H1 (cell line): ENCODE results near the gene SLC2A11. TPM values are rescaled to one million over a fixed set of nuclear protein-coding genes. Genes with fewer than 3 reads are reported as not detected.

Experiments
- CTCF ChIA-PET: fragments of 300-600 bp; sonication (Branson Sonifier 250); formaldehyde crosslinking; loops from one replicate; lab custom pipeline; 2021; ENCODE audit not compliant: partially characterized antibody; lab: Charles Lee
- POLR2A ChIA-PET: fragments of 300-600 bp; sonication (Branson Sonifier 250); formaldehyde crosslinking; loops from one replicate; lab custom pipeline; 2021; ENCODE audit warnings: inconsistent platforms; ENCODE audit not compliant: partially characterized antibody; lab: Charles Lee
- DNase-seq, 2 experiments: peaks; one replicate each; pipeline versions ENCODE4 v3.0.0 to v3.0.0-alpha.2; 2010 to 2022; ENCODE audit warnings: low spot score in 2 of 2, low read depth in 1 of 2, mixed read lengths in 1 of 2
- FAIRE-seq: peaks from 2 replicates; lab custom pipeline; 2011; peaks lifted over from hg19 to GRCh38; lab: Jason Lieb, UNC
- H2AFZ ChIP-seq: 2 replicates; pipeline ENCODE4 v1.8.1; 2012; ENCODE audit warnings: low read length, inconsistent platforms
- H2AK5ac ChIP-seq: 2 replicates; pipeline ENCODE4 v1.6.1; 2013; ENCODE audit warnings: low read depth, low read length
- H2BK120ac ChIP-seq: replicated peaks from 2 replicates; pipeline ENCODE3; 2013; ENCODE audit warnings: low read depth, low read length, inconsistent platforms
- H2BK12ac ChIP-seq: 2 replicates; pipeline ENCODE4 v1.6.1; 2013; ENCODE audit warnings: low read depth, low read length
- H2BK15ac ChIP-seq: 2 replicates; pipeline ENCODE4 v1.6.1; 2013; ENCODE audit warnings: low read length
- H2BK20ac ChIP-seq: 2 replicates; pipeline ENCODE4 v1.6.1; 2013; ENCODE audit warnings: low read length
- H2BK5ac ChIP-seq: 2 replicates; pipeline ENCODE4 v1.6.1; 2013; ENCODE audit warnings: low read depth, low read length
- H3K14ac ChIP-seq: 2 replicates; pipeline ENCODE4 v1.6.1; 2013; ENCODE audit warnings: inconsistent platforms; ENCODE audit not compliant: insufficient read length
- H3K18ac ChIP-seq: 2 replicates; pipeline ENCODE4 v1.6.1; 2013; ENCODE audit warnings: low read length; ENCODE audit errors: extremely low read depth
- H3K23ac ChIP-seq: 2 replicates; pipeline ENCODE4 v1.6.1; 2013; ENCODE audit warnings: inconsistent platforms; ENCODE audit not compliant: insufficient read length
- H3K23me2 ChIP-seq: 2 replicates; pipeline ENCODE4 v1.6.1; 2013; ENCODE audit warnings: low read depth, low read length
- H3K27ac ChIP-seq: 2 replicates; pipeline ENCODE4 v1.6.1; 2011; ENCODE audit warnings: low read depth, low read length, inconsistent platforms
- H3K27me3 ChIP-seq, 4 experiments: replicated peaks in 1 of 4; 1 replicate in 1 of 4; 2 replicates in 3 of 4; pipeline versions ENCODE4 v1.6.1 to v1.8.1; 2011 to 2013; ENCODE audit warnings: low read length in 3 of 4, mild to moderate bottlenecking in 3 of 4, inconsistent platforms in 2 of 4, mixed read lengths in 2 of 4, moderate library complexity in 1 of 4; ENCODE audit not compliant: control insufficient read depth in 3 of 4, insufficient read depth in 3 of 4; ENCODE audit errors: extremely low read depth in 1 of 4
- H3K36me3 ChIP-seq, 4 experiments: 2 replicates each; pipeline versions ENCODE4 v1.6.1 to v1.8.1; 2011 to 2013; ENCODE audit warnings: mild to moderate bottlenecking in 4 of 4, low read length in 3 of 4, moderate library complexity in 2 of 4, control low read depth in 1 of 4, inconsistent platforms in 1 of 4; ENCODE audit not compliant: insufficient read depth in 4 of 4, control insufficient read depth in 2 of 4
- H3K4ac ChIP-seq: replicated peaks from 2 replicates; pipeline ENCODE3; 2013; ENCODE audit warnings: low read length, low read depth, mixed read lengths, inconsistent platforms; ENCODE audit not compliant: insufficient read length
- H3K4me1 ChIP-seq, 4 experiments: replicated peaks in 1 of 4; 1 replicate in 1 of 4; 2 replicates in 3 of 4; pipeline versions ENCODE4 v1.6.1 to v1.8.1; 2011 to 2013; ENCODE audit warnings: low read length in 3 of 4, inconsistent platforms in 2 of 4, mixed read lengths in 1 of 4; ENCODE audit not compliant: insufficient read depth in 4 of 4, control insufficient read depth in 3 of 4
- H3K4me2 ChIP-seq, 2 experiments: 2 replicates each; pipeline versions ENCODE4 v1.6.1 to v1.8.1; 2011 to 2013; ENCODE audit warnings: low read depth in 2 of 2, low read length in 2 of 2, control low read depth in 1 of 2, inconsistent platforms in 1 of 2, mild to moderate bottlenecking in 1 of 2; ENCODE audit not compliant: insufficient read depth in 1 of 2
- H3K4me3 ChIP-seq, 4 experiments: fragments of 200-600, 300-600 bp in 1 of 4; sonication (generic), shearing (Covaris generic), sonication (Bioruptor Twin) in 1 of 4; 2 replicates each; pipeline versions ENCODE4 v1.5.1 to v1.8.1; 2011 to 2016; ENCODE audit warnings: low read length in 4 of 4, low read depth in 3 of 4, control low read depth in 2 of 4, inconsistent platforms in 2 of 4, mild to moderate bottlenecking in 2 of 4, mixed read lengths in 1 of 4, moderate library complexity in 1 of 4; ENCODE audit not compliant: insufficient read depth in 2 of 4; ENCODE audit errors: extremely low read depth in 1 of 4
- H3K56ac ChIP-seq: replicated peaks from 2 replicates; pipeline ENCODE3; 2013; ENCODE audit warnings: low read depth, mild to moderate bottlenecking, mixed read lengths, low read length, inconsistent platforms; ENCODE audit not compliant: insufficient read length
- H3K79me1 ChIP-seq: 2 replicates; pipeline ENCODE4 v1.6.1; 2013; ENCODE audit warnings: low read depth, low read length, control low read depth
- H3K79me2 ChIP-seq, 2 experiments: 2 replicates each; pipeline versions ENCODE4 v1.6.1 to v1.8.1; 2012 to 2013; ENCODE audit warnings: low read length in 2 of 2, mild to moderate bottlenecking in 2 of 2, inconsistent platforms in 1 of 2; ENCODE audit not compliant: insufficient read depth in 2 of 2, control insufficient read depth in 1 of 2
- H3K9ac ChIP-seq, 4 experiments: replicated peaks in 1 of 4; 1 replicate in 1 of 4; 2 replicates in 3 of 4; pipeline versions ENCODE4 v1.6.1 to v1.8.1; 2011 to 2013; ENCODE audit warnings: low read depth in 3 of 4, low read length in 3 of 4, control low read depth in 2 of 4, mild to moderate bottlenecking in 2 of 4, moderate library complexity in 2 of 4, inconsistent platforms in 1 of 4; ENCODE audit errors: extremely low read depth in 1 of 4
- H3K9me3 ChIP-seq, 2 experiments: 2 replicates each; pipeline versions ENCODE4 v1.6.1 to v1.8.1; 2012 to 2013; ENCODE audit warnings: mild to moderate bottlenecking in 2 of 2, moderate library complexity in 2 of 2, control low read depth in 1 of 2, inconsistent platforms in 1 of 2, low read depth in 1 of 2, low read length in 1 of 2, mixed read lengths in 1 of 2; ENCODE audit not compliant: insufficient read depth in 2 of 2
- H4K20me1 ChIP-seq, 2 experiments: replicated peaks in 1 of 2; 2 replicates each; pipeline versions ENCODE3 to v1.8.1; 2011 to 2013; ENCODE audit warnings: inconsistent platforms in 2 of 2, low read length in 2 of 2, mild to moderate bottlenecking in 1 of 2; ENCODE audit not compliant: insufficient read depth in 2 of 2, control insufficient read depth in 1 of 2
- H4K5ac ChIP-seq: 2 replicates; pipeline ENCODE4 v1.6.1; 2013; ENCODE audit warnings: low read length, low read depth, mixed read lengths, inconsistent platforms; ENCODE audit not compliant: insufficient read length
- H4K8ac ChIP-seq: 2 replicates; pipeline ENCODE4 v1.8.0; 2013; ENCODE audit warnings: mild to moderate bottlenecking, moderate library complexity, low read length, inconsistent platforms; ENCODE audit not compliant: insufficient read depth; ENCODE audit errors: extremely low read depth
- H4K91ac ChIP-seq: replicated peaks from 2 replicates; pipeline ENCODE3; 2013; ENCODE audit warnings: low read length, mixed read lengths, inconsistent platforms; ENCODE audit not compliant: insufficient read length
- MAX ChIP-seq: IDR thresholded peaks from 2 replicates; pipeline ENCODE4 v1.6.1; 2012; ENCODE audit warnings: inconsistent platforms
- TCF12 ChIP-seq: IDR thresholded peaks from 2 replicates; pipeline ENCODE4 v1.6.1; 2011; ENCODE audit warnings: low read depth, mild to moderate bottlenecking, low read length
- WGBS, 2 experiments: shearing (Covaris generic) in 1 of 2; methylation state at CpG; one replicate each; pipeline versions ENCODE4 v1.1.6 to v1.1.7; 2013 to 2015; ENCODE audit warnings: low lambda C conversion rate in 2 of 2, mixed read lengths in 2 of 2, inconsistent platforms in 1 of 2, low coverage in 1 of 2, missing lambda C conversion rate in 1 of 2; ENCODE audit not compliant: insufficient replicate concordance in 2 of 2, insufficient coverage in 1 of 2, insufficient read length in 1 of 2; ENCODE audit errors: extremely low coverage in 1 of 2, missing lambda C conversion rate in 1 of 2; 5-methylcytosine and 5-hydroxymethylcytosine counted together
- polyA plus RNA-seq, 7 experiments: library from polyadenylated mRNA; depleted of rRNA in 3 of 7; stranded (reverse) in 5 of 7; unstranded in 2 of 7; fragments of >200 nt in 5 of 7; fragments of 200-250 nt in 2 of 7; gene quantifications; 1 replicate in 5 of 7; 2 replicates in 1 of 7; 4 replicates in 1 of 7; pipeline versions ENCODE4 v1.2.1 to v1.2.3, GENCODE V29; 2011 to 2013; ENCODE audit warnings: missing spikeins in 2 of 7, mixed read lengths in 2 of 7
- total RNA-seq: library from RNA; stranded (reverse); fragmentation: NEBNext Ultra II Directional; extraction: Animal tissue kit (Norgen Biotek cat#: 25700); gene quantifications from 2 replicates; pipeline ENCODE4 v1.2.1, GENCODE V29; 2021

SLC2A11 gene
- total and polyA plus RNA-seq, 2 of the 8 experiments (the other 6 are each of a cell fraction or from before 2014, with no cell fraction given): 10.7 to 12.5 TPM

- 66% methylated on average over 4 of the region's 4 CpGs; no CpG with 5 or more reads in 1 of the 2 experiments for WGBS, 2 experiments
- no peak for TF ChIP-seq TCF12
- TF ChIP-seq MAX: peak; percentile 49; the same call in 1 of the 2 replicates
- Histone ChIP-seq H3K79me1 (no peaks in the 10 kb centered on the region), H3K27ac (no peak overlapping the region), H2BK12ac (no peak overlapping the region), H2BK5ac (no peak overlapping the region), H2BK120ac (no peak overlapping the region), H4K8ac (no peak overlapping the region), H4K20me1 (peaks cover 0 to 4% of the 10 kb centered on the region in 2 experiments), H3K23me2 (no peaks in the 10 kb centered on the region), H3K4me2 (no peak overlapping the region), H2AK5ac (no peak overlapping the region), H3K36me3 (peaks cover 13 to 67% (median 32%) of the 10 kb centered on the region in 4 experiments), H3K56ac (no peak overlapping the region), H2BK15ac (no peak overlapping the region), H4K5ac (no peak overlapping the region), H4K91ac (no peak overlapping the region), H3K4me1 (no peaks in the 10 kb centered on the region), H3K23ac (no peak overlapping the region), H3K9me3 (no peaks in the 10 kb centered on the region), H3K14ac (no peak overlapping the region), H3K4me3 (no peak overlapping the region), H2AFZ (no peak overlapping the region), H3K4ac (no peak overlapping the region), H3K79me2 (no peaks in the 10 kb centered on the region), H2BK20ac (no peak overlapping the region), H3K9ac (no peak overlapping the region), H3K27me3 (no peaks in the 10 kb centered on the region), H3K18ac (no peak overlapping the region; the same call in 1 of the 2 replicates)
- CTCF ChIA-PET: interaction anchor here (0.7 to 1.3 kb wide), 2 partner anchors 25 to 29 kb away, joined by 3 to 7 read pairs; no protein-coding TSS in a partner anchor
- no peak for FAIRE-seq
- no peak for DNase-seq
- POLR2A ChIA-PET: interaction anchor here (1.0 to 2.2 kb wide), 3 partner anchors 8 to 15 kb away, joined by 3 to 8 read pairs (median 3); no protein-coding TSS in a partner anchor
These were observed 36.9 kb upstream of the SLC2A11 start for GRCh38 chr22:23820748-23821211.
